Measurements from ENCODE around the gene ALX4. TPM values are rescaled to one million over a fixed set of nuclear protein-coding genes. Genes with fewer than 3 reads are reported as not detected.

The ALX4 gene
- total RNA-seq, 6 experiments from 2014 or later: not detected

GRCh38 chr11:44344423-44344820 lies 34.5 kb upstream of the ALX4 start:
- no peak overlapping the region for H3K4me3 ChIP-seq
- H3K9me3 ChIP-seq: no peaks in the 10 kb centered on the region
- no peak overlapping the region for H3K27ac ChIP-seq
- TF ChIP-seq POLR2A (IDR thresholded peaks at IDR 0.05) (no peak), CTCF (IDR thresholded peaks at IDR 0.05) (no peak)
- H3K4me1 ChIP-seq: no peaks in the 10 kb centered on the region
- ATAC-seq (no peak), DNase-seq (no peak)
- no peaks in the 10 kb centered on the region for H3K27me3 ChIP-seq
- H3K36me3 ChIP-seq: no peaks in the 10 kb centered on the region
- WGBS (ENCODE audit: insufficient coverage, low coverage, low lambda C conversion rate, missing lambda C conversion rate): 44% methylated on average over 3 of the region's 7 CpGs
- intact Hi-C loops (cut with DNase I): no loop called here

GRCh38 chr11:44343778-44344422 lies 34.0 kb upstream of the ALX4 start:
- Histone ChIP-seq H3K27ac (no peak overlapping the region), H3K4me1 (no peaks in the 10 kb centered on the region), H3K36me3 (no peaks in the 10 kb centered on the region), H3K9me3 (no peaks in the 10 kb centered on the region), H3K4me3 (no peak overlapping the region), H3K27me3 (no peaks in the 10 kb centered on the region)
- ATAC-seq: no peak
- intact Hi-C loops (cut with DNase I): no loop called here
- no peak for DNase-seq
- TF ChIP-seq CTCF (IDR thresholded peaks at IDR 0.05) (no peak), POLR2A (IDR thresholded peaks at IDR 0.05) (no peak)
- WGBS (ENCODE audit: insufficient coverage, low coverage, low lambda C conversion rate, missing lambda C conversion rate): 64% methylated on average over 4 of the region's 5 CpGs

- intact Hi-C loops (cut with DNase I): no loop called here
- Histone ChIP-seq H3K27ac (no peak overlapping the region), H3K36me3 (no peaks in the 10 kb centered on the region), H3K4me1 (no peaks in the 10 kb centered on the region), H3K27me3 (no peaks in the 10 kb centered on the region), H3K9me3 (no peaks in the 10 kb centered on the region), H3K4me3 (no peak overlapping the region)
- ATAC-seq (no peak), DNase-seq (no peak)
- TF ChIP-seq POLR2A (IDR thresholded peaks at IDR 0.05) (no peak), CTCF (IDR thresholded peaks at IDR 0.05) (no peak)
- WGBS (ENCODE audit: insufficient coverage, low coverage, low lambda C conversion rate, missing lambda C conversion rate): 86% methylated on average over 2 of the region's 4 CpGs
Measured at GRCh38 chr11:44342616-44343015, 32.7 kb upstream of the ALX4 start.

- intact Hi-C loops (cut with DNase I): no loop called here
- H3K4me1 ChIP-seq: no peaks in the 10 kb centered on the region
- DNase-seq (no peak), ATAC-seq (no peak)
- 92% methylated on average over 2 of the region's 5 CpGs for WGBS (ENCODE audit: insufficient coverage, low coverage, low lambda C conversion rate, missing lambda C conversion rate)
- peaks cover 0 to 17% of the 10 kb centered on the region in 2 donors for H3K27me3 ChIP-seq
- no peaks in the 10 kb centered on the region for H3K9me3 ChIP-seq
- no peak overlapping the region for H3K4me3 ChIP-seq
- TF ChIP-seq CTCF (IDR thresholded peaks at IDR 0.05): no peak
- TF ChIP-seq POLR2A (IDR thresholded peaks at IDR 0.05): no peak
- H3K36me3 ChIP-seq: no peaks in the 10 kb centered on the region
- no peak overlapping the region for H3K27ac ChIP-seq
Measured at GRCh38 chr11:44340656-44341055, 30.7 kb upstream of the ALX4 start.

GRCh38 chr11:44339530-44339883 lies 29.6 kb upstream of the ALX4 start:
- no peak for DNase-seq
- no peaks in the 10 kb centered on the region for H3K4me1 ChIP-seq
- H3K36me3 ChIP-seq: no peaks in the 10 kb centered on the region
- no CpG with 5 or more reads among the region's 4 CpGs for WGBS (ENCODE audit: insufficient coverage, low coverage, low lambda C conversion rate, missing lambda C conversion rate)
- ATAC-seq: no peak
- no peak overlapping the region for H3K4me3 ChIP-seq
- peaks cover 0 to 19% of the 10 kb centered on the region in 2 donors for H3K27me3 ChIP-seq
- H3K9me3 ChIP-seq: no peaks in the 10 kb centered on the region
- TF ChIP-seq CTCF (IDR thresholded peaks at IDR 0.05) (no peak), POLR2A (IDR thresholded peaks at IDR 0.05) (no peak)
- H3K27ac ChIP-seq: no peak overlapping the region
- intact Hi-C loops (cut with DNase I): no loop called here
